IPS-15b (cell line): ENCODE measurements around the gene GNA12.

ENCODE experiments used
- H3K27me3 ChIP-seq: one replicate; pipeline ENCODE4 v1.6.1; 2013; ENCODE audit warnings: low read length; ENCODE audit not compliant: control insufficient read depth, insufficient read depth
- H3K36me3 ChIP-seq: one replicate; pipeline ENCODE4 v1.6.1; 2013; ENCODE audit warnings: low read length; ENCODE audit not compliant: control insufficient read depth, insufficient read depth
- H3K4me1 ChIP-seq: one replicate; pipeline ENCODE4 v1.6.1; 2013; ENCODE audit warnings: mild to moderate bottlenecking, low read length; ENCODE audit not compliant: control insufficient read depth, insufficient read depth
- H3K4me3 ChIP-seq: one replicate; pipeline ENCODE4 v1.5.1; 2013; ENCODE audit warnings: low read depth, low read length
- H3K9ac ChIP-seq: one replicate; pipeline ENCODE4 v1.6.1; 2013; ENCODE audit warnings: low read depth, mild to moderate bottlenecking, low read length
- H3K9me3 ChIP-seq: one replicate; pipeline ENCODE4 v1.6.1; 2013; ENCODE audit warnings: mild to moderate bottlenecking, low read length; ENCODE audit not compliant: control insufficient read depth, insufficient read depth

Gene GNA12

GRCh38 chr7:2803342-2803692, 40.8 kb downstream of the GNA12 start:
- peaks cover 37% of the 10 kb centered on the region for H3K4me1 ChIP-seq
- H3K9me3 ChIP-seq = no peaks in the 10 kb centered on the region
- peak overlapping the region; percentile 63 for H3K9ac ChIP-seq
- H3K36me3 ChIP-seq = no peaks in the 10 kb centered on the region
- H3K27me3 ChIP-seq = no peaks in the 10 kb centered on the region
- no peak overlapping the region for H3K4me3 ChIP-seq

- Histone ChIP-seq H3K27me3 (no peaks in the 10 kb centered on the region), H3K9me3 (no peaks in the 10 kb centered on the region), H3K9ac (peak overlapping the region; percentile 63), H3K4me3 (no peak overlapping the region), H3K4me1 (peaks cover 31% of the 10 kb centered on the region), H3K36me3 (no peaks in the 10 kb centered on the region)
Measured at GRCh38 chr7:2802504-2803341, 41.4 kb downstream of the GNA12 start.

GRCh38 chr7:2802101-2802500, 42.0 kb downstream of the GNA12 start:
- Histone ChIP-seq H3K36me3 (no peaks in the 10 kb centered on the region), H3K9me3 (no peaks in the 10 kb centered on the region), H3K27me3 (no peaks in the 10 kb centered on the region), H3K4me3 (no peak overlapping the region), H3K9ac (no peak overlapping the region), H3K4me1 (peaks cover 31% of the 10 kb centered on the region)

- Histone ChIP-seq H3K4me1 (peaks cover 31% of the 10 kb centered on the region), H3K27me3 (no peaks in the 10 kb centered on the region), H3K9ac (no peak overlapping the region), H3K36me3 (no peaks in the 10 kb centered on the region), H3K9me3 (no peaks in the 10 kb centered on the region), H3K4me3 (no peak overlapping the region)
Measured at GRCh38 chr7:2800931-2801688, 43.0 kb downstream of the GNA12 start.

GRCh38 chr7:2800220-2800930, 43.7 kb downstream of the GNA12 start:
- Histone ChIP-seq H3K9me3 (no peaks in the 10 kb centered on the region), H3K36me3 (no peaks in the 10 kb centered on the region), H3K4me1 (peaks cover 31% of the 10 kb centered on the region), H3K9ac (no peak overlapping the region), H3K4me3 (no peak overlapping the region), H3K27me3 (no peaks in the 10 kb centered on the region)

- Histone ChIP-seq H3K36me3 (peaks cover 8% of the 10 kb centered on the region), H3K9ac (no peak overlapping the region), H3K27me3 (no peaks in the 10 kb centered on the region), H3K9me3 (no peaks in the 10 kb centered on the region), H3K4me3 (no peak overlapping the region), H3K4me1 (peaks cover 29% of the 10 kb centered on the region)
Measured at GRCh38 chr7:2799253-2799652, 44.9 kb downstream of the GNA12 start.

- H3K9ac ChIP-seq = no peak overlapping the region
- H3K4me1 ChIP-seq = peaks cover 24% of the 10 kb centered on the region
- H3K9me3 ChIP-seq = no peaks in the 10 kb centered on the region
- no peaks in the 10 kb centered on the region for H3K27me3 ChIP-seq
- H3K36me3 ChIP-seq = peaks cover 8% of the 10 kb centered on the region
- H3K4me3 ChIP-seq = no peak overlapping the region
Measured at GRCh38 chr7:2798669-2799068, 45.4 kb downstream of the GNA12 start.

- H3K36me3 ChIP-seq = peaks cover 21% of the 10 kb centered on the region
- H3K27me3 ChIP-seq = no peaks in the 10 kb centered on the region
- no peak overlapping the region for H3K4me3 ChIP-seq
- peaks cover 10% of the 10 kb centered on the region for H3K4me1 ChIP-seq
- H3K9me3 ChIP-seq = no peaks in the 10 kb centered on the region
- no peak overlapping the region for H3K9ac ChIP-seq
Measured at GRCh38 chr7:2796358-2797352, 47.5 kb downstream of the GNA12 start.

GRCh38 chr7:2795906-2796305, 48.2 kb downstream of the GNA12 start:
- no peak overlapping the region for H3K9ac ChIP-seq
- no peak overlapping the region for H3K4me3 ChIP-seq
- H3K9me3 ChIP-seq = no peaks in the 10 kb centered on the region
- H3K27me3 ChIP-seq = no peaks in the 10 kb centered on the region
- peaks cover 21% of the 10 kb centered on the region for H3K36me3 ChIP-seq
- H3K4me1 ChIP-seq = peaks cover 5% of the 10 kb centered on the region

GRCh38 chr7:2794836-2795636, 49.1 kb downstream of the GNA12 start:
- H3K4me3 ChIP-seq = no peak overlapping the region
- H3K27me3 ChIP-seq = no peaks in the 10 kb centered on the region
- H3K4me1 ChIP-seq = no peaks in the 10 kb centered on the region
- peaks cover 21% of the 10 kb centered on the region for H3K36me3 ChIP-seq
- H3K9me3 ChIP-seq = no peaks in the 10 kb centered on the region
- H3K9ac ChIP-seq = no peak overlapping the region
